Measurements from ENCODE around the gene CD44. TPM values are rescaled to one million over a fixed set of nuclear protein-coding genes. Genes with fewer than 3 reads are reported as not detected.

Gene CD44
- total RNA-seq, 5 donors from 2014 or later (not counting 1 experiment from before 2014, with no cell fraction given) = 732 to 1,108 (median 781) TPM

DNA sequence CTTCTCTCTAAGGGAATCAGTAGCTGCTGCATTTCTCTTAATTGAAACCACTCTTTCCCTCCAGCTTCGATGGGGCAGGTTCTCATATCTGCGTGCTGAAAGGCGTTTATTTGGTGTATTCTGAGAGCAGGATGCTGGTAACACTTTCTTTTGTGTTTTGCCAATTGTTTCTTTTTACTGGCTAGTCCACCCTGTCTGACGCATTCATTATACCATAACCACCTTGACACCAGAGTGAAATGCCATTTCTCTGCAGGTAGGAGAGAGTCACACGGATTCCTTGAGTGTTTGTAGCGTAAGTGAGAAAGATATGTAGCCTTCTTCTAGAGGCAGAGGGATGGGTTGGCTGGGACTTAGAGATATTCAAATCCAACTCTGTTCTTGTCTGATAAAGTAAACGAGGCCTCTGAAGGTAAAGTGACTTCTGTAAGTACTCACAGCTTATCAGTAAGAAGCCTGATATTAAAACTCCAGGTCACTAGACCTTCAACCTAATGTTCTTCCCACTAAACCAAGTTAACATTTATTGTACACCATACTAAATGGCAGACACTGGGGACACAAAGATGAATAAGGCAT is 21.4 kb downstream of the CD44 start:
- Mint-ChIP-seq H3K4me1 (peaks cover 100% of the 10 kb centered on the region in 3 donors), H3K36me3 (peaks cover 61% of the 10 kb centered on the region), H3K4me3 (peak overlapping the region; percentile 29 to 69 (median 45)), H3K27ac (peak overlapping the region; percentile 100), H3K27me3 (no peaks in the 10 kb centered on the region), H3K9me3 (no peaks in the 10 kb centered on the region)
- CTCF ChIA-PET = interaction anchor here in 1 of 2 donors (0.6 to 2.1 kb wide), 7 partner anchors 8 to 131 kb away, joined by 3 to 6 read pairs (median 3); no protein-coding TSS in a partner anchor
- Histone ChIP-seq H3K4me1 (ENCODE audit: control insufficient read depth in 1 of 2, extremely low read depth in 1 of 2, insufficient read depth in 2 of 2, low read length in 2 of 2) (peaks cover 92 to 98% of the 10 kb centered on the region in 2 experiments), H3K9me3 (no peaks in the 10 kb centered on the region), H3K27ac (ENCODE audit: low read length) (peak overlapping the region; percentile 99), H3K36me3 (ENCODE audit: control insufficient read depth in 2 of 2, extremely low read depth in 1 of 2, insufficient read depth in 1 of 2, low read length in 1 of 2) (peaks cover 0 to 26% of the 10 kb centered on the region in 2 donors), H3K4me3 (ENCODE audit: control insufficient read depth in 1 of 2, extremely low read depth in 1 of 2, low read length in 1 of 2) (peak overlapping the region in 1 of 2 donors; percentile 17), H3K27me3 (replicated peaks in 1 of 2; ENCODE audit: control insufficient read depth in 2 of 2, extremely low read depth in 1 of 2, insufficient read depth in 2 of 2, low read length in 1 of 2) (no peaks in the 10 kb centered on the region)
- POLR2A ChIA-PET = interaction anchor here (0.6 to 10.8 kb wide), 16 partner anchors 10 to 1054 kb away, joined by 3 to 165 read pairs (median 4); partner anchors contain the start of gene CD44 (in 1 of the 2)
- ATAC-seq (replicated peaks in 1 of 4) (peak; percentile 40 to 77 (median 59)), DNase-seq (peak in 21 of 35 experiments; percentile 19 to 70 (median 43))
- no CpG with 5 or more reads among the region's 7 CpGs for WGBS (ENCODE audit: insufficient coverage)

DNA sequence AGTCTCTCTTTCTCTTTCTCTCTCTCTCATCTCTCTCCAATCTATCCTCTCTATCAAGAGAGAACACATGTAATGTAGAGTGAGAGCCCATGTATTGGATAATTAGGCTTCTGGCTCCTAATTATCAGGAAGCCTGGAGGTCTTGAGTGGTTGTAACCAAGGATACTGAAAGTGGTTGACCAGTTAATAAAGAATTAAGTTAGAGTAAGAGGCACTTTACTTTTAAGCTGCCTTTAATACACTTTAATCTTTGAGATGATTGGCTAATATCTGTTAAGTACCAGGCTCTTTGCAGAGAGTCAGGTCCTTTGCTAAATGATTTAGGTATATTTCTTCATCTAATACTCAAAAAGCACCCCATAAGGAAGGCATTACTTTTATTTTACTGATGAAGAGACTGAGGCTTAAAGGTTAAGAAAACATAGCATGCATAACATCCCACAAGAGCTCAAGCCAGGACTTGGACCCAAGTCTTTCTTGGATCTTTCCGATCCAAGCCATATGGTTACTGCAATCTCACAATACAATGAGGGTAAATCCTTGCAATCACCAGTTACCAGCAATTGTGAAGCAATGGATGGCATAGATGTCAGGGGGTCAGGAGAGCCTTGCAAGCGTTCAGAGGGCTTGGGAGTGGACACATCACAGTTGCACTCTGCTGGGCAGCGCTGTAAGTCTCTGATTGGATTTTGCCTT is 22.1 kb downstream of the CD44 start:
- POLR2A ChIA-PET = interaction anchor here (0.6 to 10.8 kb wide), 5 partner anchors 11 to 162 kb away, joined by 3 to 165 read pairs (median 4); no protein-coding TSS in a partner anchor
- CTCF ChIA-PET = interaction anchor here (0.5 to 2.6 kb wide), 6 partner anchors 9 to 234 kb away, joined by 3 to 11 read pairs (median 3); no protein-coding TSS in a partner anchor
- 100% methylated on average over 1 of the region's 3 CpGs for WGBS (ENCODE audit: insufficient coverage)
- peak overlapping the region; percentile 100 for H3K27ac Mint-ChIP-seq
- no peaks in the 10 kb centered on the region for H3K9me3 Mint-ChIP-seq
- H3K4me1 ChIP-seq (ENCODE audit: control insufficient read depth in 1 of 2, extremely low read depth in 1 of 2, insufficient read depth in 2 of 2, low read length in 2 of 2) = peaks cover 89 to 91% of the 10 kb centered on the region in 2 experiments
- H3K27me3 Mint-ChIP-seq = no peaks in the 10 kb centered on the region
- DNase-seq = no peak
- H3K9me3 ChIP-seq = no peaks in the 10 kb centered on the region
- H3K4me3 ChIP-seq (ENCODE audit: control insufficient read depth in 1 of 2, extremely low read depth in 1 of 2, low read length in 1 of 2) = no peak overlapping the region
- peaks cover 56% of the 10 kb centered on the region for H3K36me3 Mint-ChIP-seq
- peak overlapping the region; percentile 99 for H3K27ac ChIP-seq (ENCODE audit: low read length)
- H3K36me3 ChIP-seq (ENCODE audit: control insufficient read depth in 2 of 2, extremely low read depth in 1 of 2, insufficient read depth in 1 of 2, low read length in 1 of 2) = peaks cover 0 to 26% of the 10 kb centered on the region in 2 donors
- H3K4me3 Mint-ChIP-seq = peak overlapping the region in 2 of 3 donors; percentile 45 to 69
- no peaks in the 10 kb centered on the region for H3K27me3 ChIP-seq (replicated peaks in 1 of 2; ENCODE audit: control insufficient read depth in 2 of 2, extremely low read depth in 1 of 2, insufficient read depth in 2 of 2, low read length in 1 of 2)
- peaks cover 100% of the 10 kb centered on the region in 3 donors for H3K4me1 Mint-ChIP-seq
- ATAC-seq (replicated peaks in 1 of 4) = no peak

DNA sequence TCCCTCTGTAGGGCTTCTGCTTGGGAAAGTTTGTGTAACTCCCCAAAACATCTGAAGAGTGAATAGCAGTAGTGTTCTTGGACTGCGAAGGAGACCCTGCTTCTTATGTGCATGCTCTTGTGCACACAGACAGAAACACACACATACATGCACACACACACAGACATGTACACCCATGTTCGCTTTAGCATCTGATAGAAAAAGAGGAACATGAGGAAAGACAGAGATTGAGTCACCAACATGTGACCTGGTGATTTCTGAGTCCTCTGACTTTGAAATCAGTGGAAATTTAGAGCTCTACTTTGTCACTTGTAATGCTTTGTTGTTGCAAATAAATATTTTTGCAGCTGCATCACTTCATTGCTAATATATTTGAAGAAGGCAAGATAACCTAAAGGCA is 23.8 kb downstream of the CD44 start:
- peak overlapping the region in 1 of 3 donors; percentile 69 for H3K4me3 Mint-ChIP-seq
- CTCF ChIA-PET = interaction anchor here (0.6 to 2.6 kb wide), 20 partner anchors 8 to 188 kb away, joined by 3 to 11 read pairs (median 4); partner anchors contain the start of gene CD44 (in 2 of the 2)
- H3K27me3 ChIP-seq (replicated peaks in 1 of 2; ENCODE audit: control insufficient read depth in 2 of 2, extremely low read depth in 1 of 2, insufficient read depth in 2 of 2, low read length in 1 of 2) = no peaks in the 10 kb centered on the region
- DNase-seq (peak in 1 of 35 experiments; percentile 47), ATAC-seq (replicated peaks in 1 of 4) (no peak)
- H3K4me1 ChIP-seq (ENCODE audit: control insufficient read depth in 1 of 2, extremely low read depth in 1 of 2, insufficient read depth in 2 of 2, low read length in 2 of 2) = peaks cover 90 to 92% of the 10 kb centered on the region in 2 experiments
- H3K9me3 ChIP-seq = no peaks in the 10 kb centered on the region
- peaks cover 0 to 22% of the 10 kb centered on the region in 2 donors for H3K36me3 ChIP-seq (ENCODE audit: control insufficient read depth in 2 of 2, extremely low read depth in 1 of 2, insufficient read depth in 1 of 2, low read length in 1 of 2)
- H3K27me3 Mint-ChIP-seq = no peaks in the 10 kb centered on the region
- H3K4me1 Mint-ChIP-seq = peaks cover 100% of the 10 kb centered on the region in 3 donors
- H3K4me3 ChIP-seq (ENCODE audit: control insufficient read depth in 1 of 2, extremely low read depth in 1 of 2, low read length in 1 of 2) = no peak overlapping the region
- WGBS (ENCODE audit: insufficient coverage) = no CpG with 5 or more reads among the region's 2 CpGs
- H3K9me3 Mint-ChIP-seq = no peaks in the 10 kb centered on the region
- H3K36me3 Mint-ChIP-seq = peaks cover 55% of the 10 kb centered on the region
- peak overlapping the region; percentile 100 for H3K27ac Mint-ChIP-seq
- H3K27ac ChIP-seq (ENCODE audit: low read length) = peak overlapping the region; percentile 99
- POLR2A ChIA-PET = interaction anchor here (0.5 to 10.8 kb wide), 23 partner anchors 9 to 1225 kb away, joined by 3 to 165 read pairs (median 4); partner anchors contain the start of gene CD44 (in 1 of the 2)

DNA sequence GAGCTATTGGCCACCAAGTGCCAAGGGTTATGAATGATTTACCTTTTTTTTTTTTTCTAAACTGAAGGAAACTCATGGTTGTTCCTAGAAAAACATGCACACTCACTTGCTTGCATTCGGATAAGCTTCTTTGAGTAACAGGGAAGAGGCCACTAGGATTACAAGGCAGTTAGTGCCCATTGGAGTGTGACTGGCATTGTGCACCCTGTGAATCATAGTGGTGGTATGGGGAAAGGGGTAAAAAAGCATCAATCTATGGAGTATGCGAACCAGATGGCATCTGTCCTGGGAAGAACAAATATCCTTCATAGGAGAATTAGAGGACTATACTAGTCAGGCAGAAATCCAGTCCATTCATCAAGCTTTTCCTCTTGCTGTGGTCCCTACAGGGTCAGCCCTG is 24.2 kb downstream of the CD44 start:
- H3K27ac Mint-ChIP-seq = peak overlapping the region; percentile 100
- no peaks in the 10 kb centered on the region for H3K27me3 Mint-ChIP-seq
- peak overlapping the region; percentile 99 for H3K27ac ChIP-seq (ENCODE audit: low read length)
- peak overlapping the region; percentile 64 to 79 (median 69) for H3K4me3 Mint-ChIP-seq
- no peak overlapping the region for H3K4me3 ChIP-seq (ENCODE audit: control insufficient read depth in 1 of 2, extremely low read depth in 1 of 2, low read length in 1 of 2)
- ChIA-PET CTCF (interaction anchor here (0.5 to 2.6 kb wide), 20 partner anchors 9 to 166 kb away, joined by 3 to 11 read pairs (median 5); partner anchors contain the start of gene CD44 (in 2 of the 2)), POLR2A (interaction anchor here (0.6 to 10.8 kb wide), 22 partner anchors 9 to 1225 kb away, joined by 3 to 165 read pairs (median 4); partner anchors contain the start of gene CD44 (in 1 of the 2))
- ATAC-seq (replicated peaks in 1 of 4) (no peak), DNase-seq (no peak)
- no peaks in the 10 kb centered on the region for H3K27me3 ChIP-seq (replicated peaks in 1 of 2; ENCODE audit: control insufficient read depth in 2 of 2, extremely low read depth in 1 of 2, insufficient read depth in 2 of 2, low read length in 1 of 2)
- H3K9me3 Mint-ChIP-seq = no peaks in the 10 kb centered on the region
- H3K9me3 ChIP-seq = no peaks in the 10 kb centered on the region
- H3K36me3 ChIP-seq (ENCODE audit: control insufficient read depth in 2 of 2, extremely low read depth in 1 of 2, insufficient read depth in 1 of 2, low read length in 1 of 2) = peaks cover 0 to 18% of the 10 kb centered on the region in 2 donors
- H3K4me1 ChIP-seq (ENCODE audit: control insufficient read depth in 1 of 2, extremely low read depth in 1 of 2, insufficient read depth in 2 of 2, low read length in 2 of 2) = peaks cover 90 to 92% of the 10 kb centered on the region in 2 experiments
- no CpG with 5 or more reads among the region's 2 CpGs for WGBS (ENCODE audit: insufficient coverage)
- H3K4me1 Mint-ChIP-seq = peaks cover 100% of the 10 kb centered on the region in 3 donors
- peaks cover 57% of the 10 kb centered on the region for H3K36me3 Mint-ChIP-seq

DNA sequence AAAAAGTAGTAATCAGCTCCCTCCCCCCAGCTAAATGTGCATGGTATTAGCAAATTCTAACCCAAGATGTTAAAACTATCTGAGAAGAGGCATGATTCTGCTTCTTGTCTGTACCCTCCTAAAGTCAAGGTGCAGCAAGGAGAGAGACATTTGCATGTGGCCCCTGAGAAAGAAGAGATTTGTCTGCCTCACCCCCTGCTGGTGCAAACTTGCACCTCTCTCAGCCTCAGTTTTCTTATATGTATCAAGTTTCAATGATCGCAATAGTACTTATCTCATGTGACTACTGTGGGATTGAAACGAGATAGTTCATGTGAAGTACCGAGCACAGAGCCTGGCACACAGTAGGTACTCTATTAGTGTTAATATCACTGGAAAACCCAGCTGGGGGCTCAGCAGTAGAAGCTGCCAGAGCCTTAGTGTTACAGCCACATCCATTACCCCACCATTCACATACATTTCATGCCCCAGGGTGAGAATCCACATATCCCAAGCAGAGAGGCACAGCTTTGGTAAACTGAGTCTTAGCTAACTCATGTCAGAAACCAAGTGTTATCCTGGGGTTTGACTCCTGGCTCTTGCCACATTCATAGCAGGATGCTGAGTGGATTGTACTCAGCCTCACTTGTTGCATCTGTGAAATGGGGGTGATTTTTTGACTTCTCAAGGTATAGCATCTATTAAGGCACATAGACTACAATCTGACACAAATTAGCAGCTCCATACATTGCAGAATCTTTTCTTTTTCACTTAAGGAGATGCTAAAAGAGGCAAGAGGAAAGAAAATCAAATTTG is 24.9 kb downstream of the CD44 start:
- Mint-ChIP-seq H3K9me3 (no peaks in the 10 kb centered on the region), H3K4me3 (peak overlapping the region; percentile 64 to 79 (median 69)), H3K4me1 (peaks cover 100% of the 10 kb centered on the region in 3 donors), H3K36me3 (peaks cover 64% of the 10 kb centered on the region), H3K27ac (peak overlapping the region; percentile 100), H3K27me3 (no peaks in the 10 kb centered on the region)
- peaks cover 0 to 13% of the 10 kb centered on the region in 2 donors for H3K36me3 ChIP-seq (ENCODE audit: control insufficient read depth in 2 of 2, extremely low read depth in 1 of 2, insufficient read depth in 1 of 2, low read length in 1 of 2)
- 0% methylated on average over 1 of the region's 3 CpGs for WGBS (ENCODE audit: insufficient coverage)
- ChIA-PET CTCF (interaction anchor here (0.5 to 2.6 kb wide), 19 partner anchors 9 to 166 kb away, joined by 3 to 11 read pairs (median 5); partner anchors contain the start of gene CD44 (in 2 of the 2)), POLR2A (interaction anchor here (0.6 to 10.8 kb wide), 14 partner anchors 10 to 123 kb away, joined by 3 to 165 read pairs (median 5); partner anchors contain the start of gene CD44 (in 1 of the 2))
- peaks cover 90 to 92% of the 10 kb centered on the region in 2 experiments for H3K4me1 ChIP-seq (ENCODE audit: control insufficient read depth in 1 of 2, extremely low read depth in 1 of 2, insufficient read depth in 2 of 2, low read length in 2 of 2)
- H3K4me3 ChIP-seq (ENCODE audit: control insufficient read depth in 1 of 2, extremely low read depth in 1 of 2, low read length in 1 of 2) = peak overlapping the region in 1 of 2 donors; percentile 29
- no peaks in the 10 kb centered on the region for H3K27me3 ChIP-seq (replicated peaks in 1 of 2; ENCODE audit: control insufficient read depth in 2 of 2, extremely low read depth in 1 of 2, insufficient read depth in 2 of 2, low read length in 1 of 2)
- DNase-seq = peak in 30 of 35 experiments; percentile 33 to 72 (median 56)
- ATAC-seq (replicated peaks in 1 of 4) = no peak
- H3K9me3 ChIP-seq = no peaks in the 10 kb centered on the region
- H3K27ac ChIP-seq (ENCODE audit: low read length) = peak overlapping the region; percentile 99

All from T-cell (primary cell).